IPS-11a (cell line): ENCODE results near the gene PGD.
"Not testable (repeated sequence)": the region's sequence is repeated elsewhere in the genome, so short reads cannot be mapped to it uniquely, and the experiment has no call there.

Experiments used
- H3K4me3 ChIP-seq: one replicate; pipeline ENCODE4 v1.5.1; 2013; ENCODE audit warnings: low read depth, low read length, control low read depth

Gene PGD

GRCh38 chr1:10398734-10399443 lies at the start of gene PGD:
Gene PGD (plus strand): TSS chr1:10399064. CDS start chr1:10399118, 54 bp downstream.
- H3K4me3 ChIP-seq, result peak within 1 kb of the TSS; percentile 93

GRCh38 chr1:10353282-10353681 lies 45.6 kb upstream of the PGD start:
- no peak overlapping the region for H3K4me3 ChIP-seq

- no peak overlapping the region for H3K4me3 ChIP-seq
These were observed 45.2 kb upstream of the PGD start for GRCh38 chr1:10353693-10354092.

DNA sequence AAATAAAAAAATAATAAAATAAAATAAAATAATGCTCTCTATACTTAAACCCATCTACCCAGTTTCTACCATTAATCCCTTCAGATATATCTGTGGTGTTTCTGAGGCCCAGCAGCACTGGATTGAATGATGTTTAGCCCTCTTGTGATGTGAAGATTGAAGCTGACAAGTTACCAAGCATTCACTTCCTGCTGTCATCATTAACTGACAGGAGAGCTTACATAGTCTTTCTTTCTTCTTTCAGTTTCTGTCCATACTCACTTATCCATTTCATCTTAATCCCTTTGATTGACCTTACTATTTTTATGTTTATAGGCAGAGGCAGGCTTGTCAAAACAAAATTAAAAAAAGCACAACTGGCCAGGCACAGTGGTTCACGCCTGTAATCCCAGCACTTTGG lies 38.8 kb upstream of the PGD start:
- H3K4me3 ChIP-seq, result no peak overlapping the region

GRCh38 chr1:10361515-10361914 lies 37.3 kb upstream of the PGD start:
- no peak overlapping the region for H3K4me3 ChIP-seq

GRCh38 chr1:10368194-10368593 lies 30.7 kb upstream of the PGD start:
- no peak overlapping the region for H3K4me3 ChIP-seq

- no peak overlapping the region for H3K4me3 ChIP-seq
These were observed 24.4 kb upstream of the PGD start for GRCh38 chr1:10374442-10374860.

DNA sequence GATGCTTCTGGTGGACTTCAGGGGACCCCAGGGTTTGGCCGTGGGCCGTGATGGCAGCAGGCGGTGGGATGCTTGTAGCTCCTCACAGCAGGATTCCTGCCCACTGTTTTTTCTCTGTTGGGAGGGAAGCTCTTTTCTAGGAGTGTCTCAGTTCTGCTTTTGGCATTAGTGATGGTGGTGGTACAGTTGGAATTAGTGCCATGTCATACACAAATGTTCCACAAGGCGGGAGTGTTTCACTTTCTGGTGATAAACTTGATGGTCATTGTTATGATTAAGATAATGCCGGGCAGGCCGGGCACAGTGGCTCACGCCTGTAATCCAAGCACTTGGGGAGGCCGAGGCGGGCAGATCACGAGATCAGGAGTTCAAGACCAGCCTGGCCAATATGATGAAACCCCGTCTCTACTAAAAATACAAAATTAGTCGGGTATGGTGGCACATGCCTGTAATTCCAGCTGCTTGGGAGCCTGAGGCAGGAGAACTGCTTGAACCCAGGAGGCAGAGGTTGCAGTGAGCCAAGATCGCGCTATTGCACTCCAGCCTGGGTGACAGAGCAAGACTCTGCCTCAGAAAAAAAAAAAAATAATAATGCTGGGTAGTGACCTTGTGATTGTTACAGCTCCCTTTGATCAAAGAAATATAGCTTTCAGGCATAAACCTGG lies 21.4 kb upstream of the PGD start:
- not testable (repeated sequence) for H3K4me3 ChIP-seq

GRCh38 chr1:10378081-10378841 lies 20.6 kb upstream of the PGD start:
- no peak overlapping the region for H3K4me3 ChIP-seq

DNA sequence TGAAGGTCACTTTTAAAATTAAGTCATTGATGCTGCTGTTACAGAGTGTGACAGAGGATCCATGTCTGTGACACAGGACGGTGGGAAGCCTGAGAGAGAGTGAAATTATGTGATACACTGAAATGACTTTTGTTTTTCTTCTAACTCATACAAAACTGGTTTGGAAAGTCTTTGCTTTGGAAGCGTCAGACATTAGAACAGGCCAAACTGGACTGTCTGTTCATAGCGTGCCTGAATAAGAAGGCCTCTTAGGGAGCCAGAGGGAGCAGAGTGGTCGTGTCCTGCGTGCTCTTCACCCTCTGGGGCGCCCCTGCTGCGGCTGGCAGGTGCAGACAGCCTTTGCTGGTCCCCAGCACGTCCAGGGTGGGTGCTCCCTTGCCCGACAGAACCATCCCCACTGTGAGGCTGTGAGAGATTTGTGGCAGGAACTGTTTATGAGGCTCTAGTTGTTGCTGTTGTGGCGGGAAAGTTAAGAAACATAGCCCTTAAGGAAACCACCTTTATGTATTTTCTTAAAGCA lies 19.7 kb upstream of the PGD start:
- H3K4me3 ChIP-seq, result no peak overlapping the region

DNA sequence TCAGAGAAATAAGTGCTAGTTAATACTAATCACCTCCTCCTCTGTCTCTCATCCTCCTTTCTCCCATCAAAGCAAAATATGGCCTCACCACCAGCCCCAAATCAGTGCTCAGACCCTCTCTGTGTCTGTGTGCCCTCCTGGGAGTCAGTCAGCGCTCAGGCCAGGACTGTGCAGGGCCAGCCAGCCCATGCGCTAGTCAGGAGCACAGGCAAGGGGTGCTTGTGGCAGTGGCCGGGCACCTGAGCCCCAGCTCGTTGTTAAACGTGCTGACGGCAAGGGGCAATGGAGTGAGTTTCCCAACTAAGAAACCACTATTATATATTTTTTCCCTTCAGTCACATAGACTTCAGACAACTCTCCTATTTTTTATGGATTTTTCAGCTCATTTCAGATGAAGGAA lies 19.2 kb upstream of the PGD start:
- no peak overlapping the region for H3K4me3 ChIP-seq

DNA sequence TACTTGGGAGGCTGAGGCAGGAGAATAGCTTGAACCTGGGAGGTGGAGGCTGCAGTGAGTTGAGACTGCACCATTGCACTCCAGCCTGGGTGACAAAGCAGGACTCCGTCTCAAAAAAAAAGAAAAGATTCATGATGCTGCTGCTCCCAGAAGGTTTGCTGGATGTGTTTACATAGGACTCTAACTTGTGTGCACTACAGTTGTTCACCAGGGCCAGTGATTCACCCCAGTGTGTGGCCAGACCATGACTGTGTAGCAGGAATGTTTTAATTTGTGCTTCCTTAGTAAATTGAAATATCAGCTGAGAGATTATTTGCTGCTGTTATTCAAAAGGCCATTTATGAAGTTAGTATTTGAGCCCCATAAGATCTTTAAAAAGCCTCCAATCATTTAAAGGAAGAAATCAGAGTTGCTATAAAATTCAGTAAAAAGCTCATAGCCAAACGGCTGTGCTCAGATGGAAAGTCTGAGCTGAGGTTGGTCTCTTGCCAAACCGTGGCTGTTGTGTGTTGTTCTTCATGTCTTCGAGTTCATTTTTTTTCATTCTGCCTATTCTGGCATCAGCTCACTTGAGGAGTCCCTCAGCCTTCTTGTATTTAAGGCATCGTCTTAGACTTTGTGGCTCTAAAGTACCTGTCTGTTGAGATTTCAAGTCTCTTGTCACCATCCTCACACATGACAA lies 18.1 kb upstream of the PGD start:
- no peak overlapping the region for H3K4me3 ChIP-seq

- no peak overlapping the region for H3K4me3 ChIP-seq
These were observed 15.2 kb upstream of the PGD start for GRCh38 chr1:10383630-10384029.

DNA sequence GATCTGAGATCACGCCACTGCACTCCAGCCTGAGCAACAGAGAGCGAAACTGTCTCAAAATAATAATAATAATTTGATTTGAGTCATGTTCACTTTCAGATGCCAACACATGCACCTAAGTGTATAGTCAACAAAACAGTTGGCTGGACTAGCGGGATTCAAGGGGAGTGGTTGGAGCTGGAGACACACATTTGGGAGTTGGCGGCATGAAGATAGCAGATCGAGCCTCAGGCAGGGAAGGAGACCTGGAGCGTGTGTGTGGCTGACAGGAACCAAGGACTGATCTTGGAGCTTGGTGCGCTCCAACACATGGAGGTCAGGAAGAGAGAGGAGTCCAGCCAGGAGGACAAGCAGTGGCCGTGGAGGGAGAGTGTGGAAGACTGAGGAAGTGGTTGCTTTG lies 14.6 kb upstream of the PGD start:
- H3K4me3 ChIP-seq, result no peak overlapping the region

DNA sequence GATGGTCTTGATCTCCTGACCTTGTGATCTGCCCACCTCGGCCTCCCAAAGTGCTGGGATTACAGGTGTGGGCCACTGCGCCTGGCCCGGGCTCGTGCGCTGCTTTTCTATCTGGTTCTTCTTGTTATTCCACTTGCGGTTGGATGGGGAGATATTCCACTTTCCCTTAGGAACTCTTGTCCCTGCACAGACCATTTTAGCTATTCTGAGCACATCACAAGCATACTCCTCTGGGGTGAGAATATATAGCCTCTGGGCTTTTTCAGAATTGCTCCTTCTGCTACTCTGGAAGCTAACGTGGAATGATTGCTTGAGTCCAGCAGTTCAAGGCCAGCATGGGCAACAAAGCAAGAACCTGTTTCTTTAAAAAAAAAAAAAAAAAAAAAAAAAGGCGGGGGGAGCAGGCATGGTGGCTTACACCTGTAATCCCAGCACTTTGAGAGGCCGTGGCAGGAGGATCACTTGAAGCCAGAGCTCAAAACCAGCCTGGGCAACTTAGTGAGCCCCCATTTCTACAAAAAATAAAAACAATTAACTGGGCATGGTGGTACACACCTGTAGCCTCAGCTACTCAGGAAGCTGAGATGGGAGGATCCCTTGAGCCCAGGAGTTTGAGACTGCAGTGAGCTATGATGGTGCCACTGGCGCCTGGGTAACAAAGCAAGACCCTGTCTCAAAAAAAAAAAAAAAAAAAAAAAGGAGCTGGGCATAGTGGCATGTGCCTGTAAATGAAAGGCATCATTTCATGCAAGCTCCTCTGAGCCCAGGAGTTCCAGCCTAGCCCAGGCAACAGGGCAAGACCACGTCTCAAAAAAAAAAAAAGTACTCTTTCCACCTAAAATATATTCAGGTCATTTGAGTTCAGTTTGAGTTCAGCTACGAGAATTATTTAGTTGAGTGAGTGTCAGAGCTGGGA lies 11.8 kb upstream of the PGD start:
- H3K4me3 ChIP-seq, result no peak overlapping the region

DNA sequence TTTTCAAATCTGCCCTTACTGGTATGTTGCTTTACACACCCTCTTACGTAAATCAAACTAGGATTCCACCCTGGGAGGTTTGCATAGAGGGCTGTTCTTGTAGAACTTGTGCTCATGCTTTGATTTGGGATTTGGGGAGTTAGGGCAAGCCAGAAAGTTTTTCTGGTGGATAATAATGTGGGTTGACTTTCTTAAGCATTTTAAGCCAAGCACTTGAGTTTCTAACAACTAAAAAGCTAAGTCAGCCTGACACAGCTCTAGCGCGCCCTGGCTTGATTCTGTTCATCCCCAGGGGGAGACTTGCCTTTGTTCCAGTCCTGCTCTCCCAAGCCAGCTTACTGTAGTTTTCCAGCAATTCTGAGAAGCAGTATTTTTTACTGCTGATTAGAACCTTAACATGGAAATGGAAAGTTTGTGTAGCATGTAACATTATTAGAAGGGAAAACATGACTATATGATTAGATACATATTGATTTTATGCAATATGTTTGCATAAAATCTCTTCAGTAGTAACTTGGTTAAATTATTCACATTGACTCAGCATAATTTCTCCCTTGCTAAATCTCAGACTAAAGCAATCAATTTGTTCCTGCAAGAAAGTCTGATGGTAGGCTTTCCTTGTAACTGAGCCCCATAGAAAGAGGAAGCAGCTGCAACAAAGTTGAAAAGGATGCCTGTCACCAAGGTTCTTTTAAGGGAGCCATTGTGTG lies 11.0 kb upstream of the PGD start:
- H3K4me3 ChIP-seq, result no peak overlapping the region

- H3K4me3 ChIP-seq, result no peak overlapping the region
These were observed 10.5 kb upstream of the PGD start for GRCh38 chr1:10388387-10388715.

DNA sequence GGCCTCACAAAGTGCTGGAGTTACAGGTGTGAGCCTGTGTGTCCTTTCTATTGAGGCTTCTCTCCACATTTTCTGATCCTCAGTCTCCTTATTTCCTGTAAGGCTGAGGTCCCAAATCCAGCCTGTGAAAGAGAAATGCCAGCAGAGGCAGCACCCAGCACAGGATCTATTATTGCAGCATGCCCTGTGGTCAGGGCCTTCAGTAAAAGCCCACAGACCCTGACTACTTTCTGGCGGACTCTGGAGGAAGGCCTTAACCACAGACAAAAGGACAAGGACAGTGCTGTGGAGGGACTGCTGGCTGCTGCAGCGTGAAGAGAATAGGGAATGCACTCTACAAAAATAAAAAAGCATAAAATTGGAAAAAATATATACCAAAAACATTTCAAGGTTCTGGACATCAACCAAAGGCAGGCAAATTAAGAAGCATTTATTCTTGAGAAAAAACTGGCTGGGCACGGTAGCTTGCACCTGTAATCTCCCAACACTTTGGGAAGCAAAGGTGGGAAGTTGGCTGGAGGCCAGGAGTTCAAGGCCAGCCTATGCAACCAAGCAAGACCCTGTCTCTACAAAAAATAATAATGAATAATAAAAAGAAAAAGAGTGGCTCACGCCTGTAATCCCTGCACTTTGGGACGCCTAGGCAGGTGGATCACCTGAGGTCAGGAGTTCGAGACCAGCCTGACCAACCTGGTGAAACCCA lies 9.4 kb upstream of the PGD start:
- no peak overlapping the region for H3K4me3 ChIP-seq

DNA sequence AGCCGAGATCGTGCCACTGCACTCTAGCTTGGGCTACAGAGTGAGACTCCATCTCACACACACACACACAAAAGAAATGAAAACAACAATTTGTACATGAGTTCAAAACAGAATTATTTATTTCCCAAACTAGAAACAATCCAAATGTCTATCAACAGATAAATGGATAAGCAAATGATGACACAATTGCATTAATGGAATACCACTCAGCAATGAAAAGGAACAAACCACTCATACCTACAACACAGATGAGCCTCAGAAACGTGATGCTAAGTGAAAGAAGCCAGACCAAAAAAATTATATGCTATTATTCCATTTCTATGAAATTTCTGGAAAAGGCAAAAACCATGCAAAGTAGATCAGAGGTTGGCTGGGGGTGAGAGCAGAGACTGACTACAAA lies 2.0 kb upstream of the PGD start:
- no peak overlapping the region for H3K4me3 ChIP-seq
